Prostate gland (tissue), 2 donors: ENCODE results near the gene RPL10. TPM values are rescaled to one million over a fixed set of nuclear protein-coding genes. Genes with fewer than 3 reads are reported as not detected.

ENCODE experiments used
- DNase-seq: peaks from one replicate; pipeline ENCODE4 v3.0.0-alpha.2; 2019; ENCODE audit warnings: low spot score
- H3K27ac ChIP-seq, 2 donors: fragments of 200-600 bp; sonication (generic); 2 replicates each; pipeline ENCODE4 v1.5.1; 2017 to 2019
- H3K27me3 ChIP-seq: fragments of 200-600 bp; sonication (generic); replicated peaks from 2 replicates; pipeline ENCODE4 v1.5.1; 2019; ENCODE audit not compliant: insufficient read depth
- H3K36me3 ChIP-seq, 2 donors: fragments of 200-600 bp; sonication (generic); 1 replicate in 1 of 2; 2 replicates in 1 of 2; pipeline versions ENCODE4 v1.5.1 to v1.8.1; 2017 to 2019
- H3K4me1 ChIP-seq: fragments of 200-600 bp; sonication (generic); replicated peaks from 2 replicates; pipeline ENCODE4 v1.5.1; 2019
- H3K4me3 ChIP-seq, 2 donors: fragments of 200-600 bp; sonication (generic); 2 replicates each; pipeline ENCODE4 v1.5.1; 2017 to 2019
- H3K9me3 ChIP-seq: fragments of 200-600 bp; sonication (generic); 2 replicates; pipeline ENCODE4 v1.5.1; 2017
- POLR2A ChIP-seq: fragments of 450-650 bp; IDR thresholded peaks from one replicate; pipeline ENCODE4 v1.6.1; 2016; ENCODE audit warnings: antibody characterized with exemption, mild to moderate bottlenecking
- POLR2AphosphoS5 ChIP-seq: sonication (generic); formaldehyde crosslinking; IDR thresholded peaks from one replicate; pipeline ENCODE4 v1.6.1; 2017; ENCODE audit warnings: antibody characterized with exemption
- WGBS: methylation state at CpG from one replicate; pipeline ENCODE4 v1.1.5; 2018; 5-methylcytosine and 5-hydroxymethylcytosine counted together
- intact Hi-C: fragments of 100-400 bp; cut with DNase I; formaldehyde crosslinking; loops from one replicate; pipeline ENCODE4 v1.14.2; 2022
- total RNA-seq, 2 donors: library from RNA; depleted of rRNA; stranded (reverse); fragments of >200 nt; gene quantifications; one replicate each; pipeline ENCODE4 v1.1.0, GENCODE V29; 2016
- TF ChIP-seq, protein P1 (sequence below), 4 experiments: fragments of 200-600 bp in 2 of 4; fragments of 450-650 bp in 2 of 4; sonication (generic) in 2 of 4; IDR thresholded peaks; 1 replicate in 3 of 4; 2 replicates in 1 of 4; pipeline ENCODE4 v1.5.1; 2016 to 2019; ENCODE audit warnings: antibody characterized with exemption in 4 of 4, mild to moderate bottlenecking in 2 of 4, moderate library complexity in 2 of 4

RPL10 gene
- total RNA-seq, 2 donors from 2014 or later: 3,702 to 5,500 TPM

- Histone ChIP-seq H3K4me3 (no peak overlapping the region), H3K9me3 (no peaks in the 10 kb centered on the region), H3K36me3 (no peaks in the 10 kb centered on the region), H3K27ac (no peak overlapping the region), H3K4me1 (no peaks in the 10 kb centered on the region), H3K27me3 (no peaks in the 10 kb centered on the region)
- 79% methylated on average over 4 of the region's 10 CpGs for WGBS
- no peak for DNase-seq
- TF ChIP-seq POLR2A: no peak
- TF ChIP-seq POLR2AphosphoS5: no peak
- TF ChIP-seq, protein P1, sequence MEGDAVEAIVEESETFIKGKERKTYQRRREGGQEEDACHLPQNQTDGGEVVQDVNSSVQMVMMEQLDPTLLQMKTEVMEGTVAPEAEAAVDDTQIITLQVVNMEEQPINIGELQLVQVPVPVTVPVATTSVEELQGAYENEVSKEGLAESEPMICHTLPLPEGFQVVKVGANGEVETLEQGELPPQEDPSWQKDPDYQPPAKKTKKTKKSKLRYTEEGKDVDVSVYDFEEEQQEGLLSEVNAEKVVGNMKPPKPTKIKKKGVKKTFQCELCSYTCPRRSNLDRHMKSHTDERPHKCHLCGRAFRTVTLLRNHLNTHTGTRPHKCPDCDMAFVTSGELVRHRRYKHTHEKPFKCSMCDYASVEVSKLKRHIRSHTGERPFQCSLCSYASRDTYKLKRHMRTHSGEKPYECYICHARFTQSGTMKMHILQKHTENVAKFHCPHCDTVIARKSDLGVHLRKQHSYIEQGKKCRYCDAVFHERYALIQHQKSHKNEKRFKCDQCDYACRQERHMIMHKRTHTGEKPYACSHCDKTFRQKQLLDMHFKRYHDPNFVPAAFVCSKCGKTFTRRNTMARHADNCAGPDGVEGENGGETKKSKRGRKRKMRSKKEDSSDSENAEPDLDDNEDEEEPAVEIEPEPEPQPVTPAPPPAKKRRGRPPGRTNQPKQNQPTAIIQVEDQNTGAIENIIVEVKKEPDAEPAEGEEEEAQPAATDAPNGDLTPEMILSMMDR (IDR thresholded peaks at IDR 0.05): no peak
- intact Hi-C loops: no loop called here
Observed at GRCh38 chrX:154420402-154420756, 22.2 kb downstream of the RPL10 start.

DNA sequence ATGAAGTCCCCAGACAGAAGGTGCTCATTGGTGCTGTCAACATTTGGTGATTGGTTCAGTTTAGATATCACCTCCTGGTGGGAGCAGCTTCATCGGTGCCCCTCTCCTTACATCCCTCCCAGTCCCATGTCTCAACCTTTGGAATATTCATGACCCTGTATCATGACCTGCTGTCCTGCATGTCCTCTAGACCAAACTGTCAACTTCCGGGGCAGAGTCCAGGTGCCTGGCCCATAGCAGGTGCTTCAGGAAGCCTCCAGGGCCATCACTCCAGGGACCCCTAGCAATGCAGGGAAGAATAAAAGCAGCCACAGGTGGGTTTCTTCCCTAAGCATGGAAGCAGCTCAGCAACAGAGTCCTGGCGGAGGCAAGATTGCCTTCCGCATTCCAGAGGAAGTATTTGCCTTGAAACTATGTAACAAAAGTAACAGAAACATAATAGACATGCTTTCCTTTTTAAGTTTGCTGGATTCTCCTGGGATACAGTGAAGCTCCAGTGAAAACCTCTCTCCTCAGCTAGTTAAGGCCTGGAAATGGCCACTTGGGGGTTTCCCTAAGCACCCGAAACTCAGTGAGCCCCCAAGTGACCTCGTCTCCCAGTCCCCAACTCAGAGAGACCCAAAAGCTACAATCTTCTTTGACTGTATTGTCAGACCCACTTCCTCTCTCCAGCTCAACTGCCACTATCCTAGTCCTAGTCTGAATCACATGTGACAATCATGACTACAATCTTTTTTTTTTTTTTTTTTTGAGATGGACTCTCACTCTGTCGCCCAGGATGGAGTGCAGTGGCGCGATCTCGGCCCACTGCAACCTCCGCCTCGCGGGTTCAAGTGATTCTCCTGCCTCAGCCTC, 29.0 kb downstream of the RPL10 start:
- Histone ChIP-seq H3K27me3 (no peaks in the 10 kb centered on the region), H3K4me1 (no peaks in the 10 kb centered on the region), H3K36me3 (no peaks in the 10 kb centered on the region), H3K9me3 (no peaks in the 10 kb centered on the region), H3K27ac (no peak overlapping the region), H3K4me3 (no peak overlapping the region)
- WGBS: 85% methylated on average over 11 of the region's 13 CpGs
- no peak for DNase-seq
- intact Hi-C loops: no loop called here
- TF ChIP-seq, protein P1 (IDR thresholded peaks at IDR 0.05): no peak
- TF ChIP-seq POLR2A (no peak), POLR2AphosphoS5 (no peak)

- DNase-seq: peak; percentile 89
- peak within 1 kb of the TSS; percentile 79 to 82 for H3K27ac ChIP-seq
Observed at GRCh38 chrX:154428176-154429171, 30.3 kb downstream of the RPL10 start, which contains the start of gene ATP6AP1. Gene ATP6AP1 (plus strand): TSS chrX:154428677. CDS start chrX:154428693, 16 bp downstream.

DNA sequence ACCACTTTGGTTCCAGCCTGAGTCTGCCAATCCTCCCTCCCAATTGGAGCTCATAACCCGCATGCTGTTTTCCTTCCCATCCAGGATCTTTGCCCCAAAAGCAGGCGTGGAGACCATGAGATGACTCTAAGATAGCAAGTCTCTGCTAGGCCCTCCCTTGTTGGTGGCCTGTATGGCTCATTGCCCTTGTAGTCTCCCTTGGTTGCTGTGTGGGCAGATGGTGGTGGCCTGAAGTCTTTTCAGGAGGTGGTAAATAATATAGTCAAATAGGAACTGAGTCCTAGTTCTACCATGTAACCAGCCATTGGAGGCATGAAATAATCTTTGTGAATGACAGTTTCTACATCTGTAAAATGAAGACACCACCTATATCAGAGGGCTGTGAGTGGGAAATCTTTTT, 31.5 kb downstream of the RPL10 start:
- no peak for TF ChIP-seq POLR2AphosphoS5
- TF ChIP-seq, protein P1 (IDR thresholded peaks at IDR 0.05): no peak
- no peak for TF ChIP-seq POLR2A
- no peaks in the 10 kb centered on the region for H3K27me3 ChIP-seq
- H3K4me3 ChIP-seq: peak overlapping the region in 1 of 2 donors; percentile 60
- intact Hi-C loops: no loop called here
- no peaks in the 10 kb centered on the region for H3K9me3 ChIP-seq
- no peak for DNase-seq
- H3K4me1 ChIP-seq: no peaks in the 10 kb centered on the region
- no peaks in the 10 kb centered on the region for H3K36me3 ChIP-seq
- 86% methylated on average over 2 of the region's 2 CpGs for WGBS
- no peak overlapping the region for H3K27ac ChIP-seq

More at GRCh38 chrX:154428176-154429171, 30.3 kb downstream of the RPL10 start, which contains the start of gene ATP6AP1:
- Histone ChIP-seq H3K36me3 (no peaks in the 10 kb centered on the region), H3K4me3 (peak within 1 kb of the TSS; percentile 58 to 60), H3K4me1 (no peaks in the 10 kb centered on the region), H3K27me3 (no peaks in the 10 kb centered on the region), H3K9me3 (no peaks in the 10 kb centered on the region)
- WGBS: 21% methylated on average over 35 of the region's 87 CpGs
- intact Hi-C loops: no loop called here
- TF ChIP-seq, protein P1 (IDR thresholded peaks at IDR 0.05): peak in 1 of 4 experiments; percentile 9
- TF ChIP-seq POLR2A: peak; percentile 90
- peak; percentile 93 for TF ChIP-seq POLR2AphosphoS5
